GM12878 (cell line): ENCODE data around the gene AIFM1. TPM values are rescaled to one million over a fixed set of nuclear protein-coding genes. Genes with fewer than 3 reads are reported as not detected.

Experiments
- ATAC-seq: fragments of 200-7000 bp; cut with Tn5 transposase; 3 replicates; pipeline ENCODE4 v1.9.1; 2020; ENCODE audit warnings: mild to moderate bottlenecking, moderate library complexity
- BruUV-seq: library from RNA; stranded (reverse); fragments of 400-500 nt; replicated peaks from 2 replicates; lab custom pipeline; 2021; lab: Mats Ljungman, UMichigan
- CTCF ChIA-PET: fragments of 300-600 bp; sonication (Branson Sonifier 250); formaldehyde crosslinking; extraction: SDS; loops from one replicate; lab custom pipeline; 2021; ENCODE audit warnings: inconsistent platforms; lab: Yijun Ruan, JAX
- POLR2A ChIA-PET: fragments of 350-600 bp; formaldehyde crosslinking; extraction: SDS; loops from one replicate; lab custom pipeline; 2021; ENCODE audit warnings: inconsistent platforms; lab: Charles Lee
- RAD21 ChIA-PET: fragments of 300-600 bp; sonication (Branson Sonifier 250); formaldehyde crosslinking; loops from one replicate; lab custom pipeline; 2023; ENCODE audit warnings: antibody characterized with exemption; ENCODE audit not compliant: unreplicated experiment; lab: Charles Lee
- SMC1A ChIA-PET: fragments of 300-600 bp; sonication (Branson Sonifier 250); formaldehyde crosslinking; loops from one replicate; lab custom pipeline; 2023; ENCODE audit not compliant: unreplicated experiment, uncharacterized antibody; lab: Charles Lee
- DNase-seq: peaks from one replicate; pipeline ENCODE4 v3.0.0-alpha.2; 2011; ENCODE audit warnings: low read depth, low spot score
- FAIRE-seq: peaks from 3 replicates; lab custom pipeline; 2011; peaks lifted over from hg19 to GRCh38; lab: Jason Lieb, UNC
- H2AFZ ChIP-seq: 2 replicates; pipeline ENCODE4 v1.6.0; 2011; ENCODE audit warnings: low read depth, low read length, control low read depth; ENCODE audit not compliant: control insufficient read depth
- H3K27ac ChIP-seq: 2 replicates; pipeline ENCODE4 v1.5.1; 2011; ENCODE audit warnings: control low read depth; ENCODE audit not compliant: control insufficient read depth, insufficient read depth
- H3K27me3 ChIP-seq, 2 experiments: replicated peaks in 1 of 2; 2 replicates each; pipeline versions ENCODE4 v1.6.0 to v1.6.1; 2011; ENCODE audit warnings: low read length in 1 of 2; ENCODE audit not compliant: control insufficient read depth in 2 of 2, insufficient read depth in 2 of 2
- H3K36me3 ChIP-seq, 2 experiments: 2 replicates each; pipeline ENCODE4 v1.5.1; 2011; ENCODE audit warnings: low read length in 1 of 2; ENCODE audit not compliant: control insufficient read depth in 2 of 2, insufficient read depth in 2 of 2
- H3K4me1 ChIP-seq: 2 replicates; pipeline ENCODE4 v1.6.1; 2011; ENCODE audit warnings: mild to moderate bottlenecking, low read length, moderate library complexity, mixed read lengths; ENCODE audit not compliant: control insufficient read depth, insufficient read depth
- H3K4me2 ChIP-seq: 2 replicates; pipeline ENCODE4 v1.6.0; 2011; ENCODE audit warnings: control low read depth; ENCODE audit not compliant: control insufficient read depth, insufficient read depth
- H3K4me3 ChIP-seq: fragments of 200-600 bp; sonication (generic); 2 replicates; pipeline ENCODE4 v1.5.1; 2016
- H3K79me2 ChIP-seq: 2 replicates; pipeline ENCODE4 v1.6.0; 2011; ENCODE audit warnings: low read length; ENCODE audit not compliant: control insufficient read depth, insufficient read depth
- H3K9ac ChIP-seq: 2 replicates; pipeline ENCODE4 v1.8.0; 2011; ENCODE audit warnings: low read length, control low read depth, mixed read lengths; ENCODE audit not compliant: control insufficient read depth, insufficient read depth
- H3K9me3 ChIP-seq: replicated peaks from 3 replicates; pipeline ENCODE4 v1.5.1; 2011; ENCODE audit warnings: mild to moderate bottlenecking, low read length; ENCODE audit not compliant: control insufficient read depth, insufficient read depth
- H4K20me1 ChIP-seq: 2 replicates; pipeline ENCODE4 v1.6.0; 2011; ENCODE audit not compliant: control insufficient read depth, insufficient read depth
- CBX3 ChIP-seq: fragments of 200-600 bp; sonication (generic); IDR thresholded peaks from 2 replicates; pipeline ENCODE4 v1.6.1; 2016; ENCODE audit warnings: low read depth, borderline replicate concordance
- FOS ChIP-seq: IDR thresholded peaks from 3 replicates; pipeline ENCODE4 v1.6.1; 2011; ENCODE audit warnings: borderline replicate concordance; ENCODE audit not compliant: insufficient read length; ENCODE audit errors: extremely low read depth
- MEF2B ChIP-seq: fragments of 450-650 bp; IDR thresholded peaks from 2 replicates; pipeline ENCODE4 v1.6.1; 2018; ENCODE audit warnings: mild to moderate bottlenecking, moderate library complexity; ENCODE audit not compliant: partially characterized antibody, poor library complexity, severe bottlenecking
- MLLT1 ChIP-seq: fragments of 450-650 bp; IDR thresholded peaks from 2 replicates; pipeline ENCODE4 v1.6.1; 2016; ENCODE audit warnings: mild to moderate bottlenecking
- NR2C2 ChIP-seq: IDR thresholded peaks from 2 replicates; pipeline ENCODE4 v1.6.1; 2011; ENCODE audit warnings: borderline replicate concordance, low read depth; ENCODE audit not compliant: control insufficient read depth, insufficient read length
- TARDBP ChIP-seq: IDR thresholded peaks from 2 replicates; pipeline ENCODE4 v1.6.1; 2016; ENCODE audit warnings: borderline replicate concordance
- TCF7 ChIP-seq: IDR thresholded peaks from 2 replicates; pipeline ENCODE4 v1.6.1; 2014; ENCODE audit warnings: antibody characterized with exemption, borderline replicate concordance
- ZBED1 ChIP-seq: IDR thresholded peaks from 2 replicates; pipeline ENCODE4 v1.6.1; 2016; ENCODE audit warnings: borderline replicate concordance
- ZBTB33 ChIP-seq: fragments of 450-650 bp; IDR thresholded peaks from 2 replicates; pipeline ENCODE4 v1.6.1; 2017; ENCODE audit warnings: mild to moderate bottlenecking
- ZNF207 ChIP-seq: fragments of 450-650 bp; IDR thresholded peaks from 2 replicates; pipeline ENCODE4 v1.6.1; 2014; ENCODE audit warnings: antibody characterized with exemption, mild to moderate bottlenecking, borderline replicate concordance
- ZNF622 ChIP-seq: fragments of 450-650 bp; IDR thresholded peaks from 2 replicates; pipeline ENCODE4 v1.6.1; 2017; ENCODE audit warnings: mild to moderate bottlenecking, inconsistent platforms
- WGBS: methylation state at CpG from one replicate; pipeline ENCODE4 v1.1.6; 2016; ENCODE audit warnings: low lambda C conversion rate; ENCODE audit not compliant: insufficient replicate concordance, insufficient coverage; ENCODE audit errors: missing lambda C conversion rate; 5-methylcytosine and 5-hydroxymethylcytosine counted together
- in situ Hi-C: fragments of 300-500 bp; cut with MboI; formaldehyde crosslinking; loops from 9 replicates; pipeline ENCODE4 v1.14.3; 2018; ENCODE audit warnings: mixed read lengths
- intact Hi-C: fragments of 100-400 bp; cut with micrococcal nuclease; formaldehyde crosslinking; loops from one replicate; pipeline ENCODE4 v1.14.2; 2022; ENCODE audit not compliant: unreplicated experiment
- polyA plus RNA-seq, 11 experiments: library from polyadenylated mRNA; depleted of rRNA in 4 of 11; unstranded in 6 of 11; stranded (reverse) in 5 of 11; fragments of >200 nt; fragmentation: Nextera tagmentation in 4 of 11; fragmentation: Illumina TruSeq in 1 of 11; extraction: Ambion mirVana in 4 of 11; extraction: Trizol in 1 of 11; gene quantifications; 1 replicate in 1 of 11; 2 replicates in 10 of 11; pipeline versions ENCODE4 v1.2.1 to v1.2.3, GENCODE V29; 2011 to 2016; ENCODE audit warnings: inconsistent platforms in 2 of 11, missing spikeins in 2 of 11, low read depth in 1 of 11
- total RNA-seq, 4 experiments: library from RNA; depleted of rRNA in 3 of 4; stranded (reverse); fragments of >200 nt in 3 of 4; fragmentation: Illumina TruSeq in 1 of 4; extraction: Trizol in 1 of 4; gene quantifications; 2 replicates each; pipeline versions ENCODE4 v1.2.1 to v1.2.3, GENCODE V29; 2013 to 2021

AIFM1 gene
- total and polyA plus RNA-seq, 10 of the 15 experiments (the other 5 are each of a cell fraction or from before 2014, with no cell fraction given): 44.2 to 121 (median 80.0) TPM

GRCh38 chrX:130174937-130175336 is 9.3 kb upstream of the AIFM1 start:
- Histone ChIP-seq H3K9me3 (no peaks in the 10 kb centered on the region), H3K27ac (peak overlapping the region; percentile 15; the same call in 1 of the 2 replicates), H3K4me1 (peaks cover 17% of the 10 kb centered on the region), H3K4me3 (no peak overlapping the region), H4K20me1 (no peaks in the 10 kb centered on the region), H3K79me2 (peaks cover 56% of the 10 kb centered on the region)
- 30% methylated on average over 2 of the region's 2 CpGs for WGBS
- RAD21 ChIA-PET: interaction anchor here (1.7 to 3.1 kb wide), 5 partner anchors 14 to 88 kb away, joined by 4 to 12 read pairs (median 6); no protein-coding TSS in a partner anchor
- POLR2A ChIA-PET: interaction anchor here (2.0 kb wide), 2 partner anchors 11 to 90 kb away, joined by 8 to 18 read pairs; no protein-coding TSS in a partner anchor
- FAIRE-seq (no peak), DNase-seq (no peak)
- no TSS peak for BruUV-seq
- SMC1A ChIA-PET: interaction anchor here (1.1 to 2.4 kb wide), 4 partner anchors 18 to 88 kb away, joined by 3 to 11 read pairs (median 6); no protein-coding TSS in a partner anchor
- CTCF ChIA-PET: interaction anchor here (2.1 to 5.7 kb wide), 2 partner anchors 11 to 94 kb away, joined by 8 to 30 read pairs; no protein-coding TSS in a partner anchor
- in situ Hi-C loops: loop anchor here (10.0 to 25.0 kb wide), 2 partner anchors 90 to 563 kb away; no protein-coding TSS in a partner anchor
- intact Hi-C loops: loop anchor here (5.0 to 10.0 kb wide), 4 partner anchors 53 to 400 kb away; partner anchors contain the start of gene SASH3
- no peak for TF ChIP-seq FOS
- TF ChIP-seq ZNF622: no peak
- no peak for TF ChIP-seq NR2C2
- TF ChIP-seq, all 136 proteins: peak for 0
- H3K4me2 ChIP-seq: peak overlapping the region; percentile 35; the same call in 1 of the 2 replicates
- no peak overlapping the region for H3K9ac ChIP-seq
- ATAC-seq: no peak
- H2AFZ ChIP-seq: no peak overlapping the region
- no peaks in the 10 kb centered on the region for H3K27me3 ChIP-seq
- H3K36me3 ChIP-seq: no peaks in the 10 kb centered on the region

- no TSS peak for BruUV-seq
- ChIA-PET POLR2A (interaction anchor here (0.6 to 2.0 kb wide), 8 partner anchors 9 to 393 kb away, joined by 3 to 18 read pairs (median 4); partner anchors contain the start of gene AIFM1), CTCF (interaction anchor here (0.9 to 5.7 kb wide), 6 partner anchors 12 to 96 kb away, joined by 3 to 30 read pairs (median 6); no protein-coding TSS in a partner anchor), SMC1A (interaction anchor here (0.5 to 2.1 kb wide), 9 partner anchors 13 to 289 kb away, joined by 3 to 10 read pairs (median 4); no protein-coding TSS in a partner anchor), RAD21 (interaction anchor here (1.0 to 3.1 kb wide), 5 partner anchors 15 to 95 kb away, joined by 4 to 13 read pairs (median 6); no protein-coding TSS in a partner anchor)
- H3K9ac ChIP-seq: peak overlapping the region; percentile 75
- H3K4me3 ChIP-seq: peak overlapping the region; percentile 80
- FAIRE-seq (no peak), ATAC-seq (no peak), DNase-seq (no peak)
- no peaks in the 10 kb centered on the region for H3K9me3 ChIP-seq
- H4K20me1 ChIP-seq: no peaks in the 10 kb centered on the region
- peak overlapping the region; percentile 84 for H3K27ac ChIP-seq
- H3K27me3 ChIP-seq: no peaks in the 10 kb centered on the region
- peak overlapping the region; percentile 78 for H3K4me2 ChIP-seq
- H3K4me1 ChIP-seq: peaks cover 17% of the 10 kb centered on the region
- H3K36me3 ChIP-seq: no peaks in the 10 kb centered on the region
- H3K79me2 ChIP-seq: peaks cover 54% of the 10 kb centered on the region
- 55% methylated on average over 10 of the region's 10 CpGs for WGBS
- intact Hi-C loops (loop anchor here (5.0 to 10.0 kb wide), 4 partner anchors 52 to 399 kb away; partner anchors contain the start of gene SASH3), in situ Hi-C loops (loop anchor here (10.0 kb wide), 1 partner anchor 89 kb away; no protein-coding TSS in a partner anchor)
- H2AFZ ChIP-seq: no peak overlapping the region
- no peak for TF ChIP-seq TARDBP
- no peak for TF ChIP-seq MEF2B
- no peak for TF ChIP-seq MLLT1
- no peak for TF ChIP-seq ZNF207
- no peak for TF ChIP-seq CBX3
- TF ChIP-seq TCF7: no peak
- no peak for TF ChIP-seq ZBTB33
- TF ChIP-seq ZBED1: no peak
These were observed 8.5 kb upstream of the AIFM1 start for GRCh38 chrX:130174045-130174704.
